ENCODE results near the gene SLBP.

GRCh38 chr4:1722551-1723118 lies 10.5 kb upstream of the SLBP start:
- no peak for TF ChIP-seq POLR2A (IDR thresholded peaks at IDR 0.05)
- TF ChIP-seq CTCF (IDR thresholded peaks at IDR 0.05), result no peak

Measured in adrenal gland (tissue), 5 donors.